Esophagus muscularis mucosa (tissue), 4 donors: ENCODE measurements around the gene ABCD3.

ENCODE experiments used
- CTCF ChIP-seq, 3 experiments: fragments of 200-600 bp in 2 of 3; fragments of 450-650 bp in 1 of 3; sonication (generic) in 2 of 3; IDR thresholded peaks; one replicate each; pipeline ENCODE4 v1.5.1; 2017 to 2019; ENCODE audit warnings: antibody characterized with exemption in 3 of 3, mild to moderate bottlenecking in 2 of 3, moderate library complexity in 1 of 3
- EP300 ChIP-seq: sonication (generic); formaldehyde crosslinking; IDR thresholded peaks from one replicate; pipeline ENCODE4 v1.6.1; 2017; ENCODE audit warnings: antibody characterized with exemption
- POLR2A ChIP-seq: fragments of 450-650 bp; IDR thresholded peaks from one replicate; pipeline ENCODE4 v1.6.1; 2017; ENCODE audit warnings: antibody characterized with exemption, moderate library complexity, mild to moderate bottlenecking, low read depth

- TF ChIP-seq POLR2A, result no peak
- TF ChIP-seq CTCF (IDR thresholded peaks at IDR 0.05), result no peak
- TF ChIP-seq EP300, result no peak
Observed at GRCh38 chr1:94413311-94413710, 4.9 kb upstream of the ABCD3 start.
